Endothelial cell (in vitro differentiated cells): Measurements from ENCODE around the gene RUVBL1. TPM values are rescaled to one million over a fixed set of nuclear protein-coding genes. Genes with fewer than 3 reads are reported as not detected.

Experiments used
- DNase-seq: peaks from one replicate; pipeline ENCODE4 v3.0.0; 2021; ENCODE audit warnings: low spot score
- H3K27ac Mint-ChIP-seq: one replicate; pipeline ENCODE4 v1.8.0; 2021; ENCODE audit warnings: mixed read lengths, inconsistent platforms; ENCODE audit not compliant: unreplicated experiment
- H3K27me3 Mint-ChIP-seq: one replicate; pipeline ENCODE4 v1.8.0; 2021; ENCODE audit warnings: mild to moderate bottlenecking, moderate library complexity, mixed read lengths, inconsistent platforms; ENCODE audit not compliant: unreplicated experiment
- H3K36me3 Mint-ChIP-seq: one replicate; pipeline ENCODE4 v1.8.0; 2021; ENCODE audit warnings: mild to moderate bottlenecking, low read depth, mixed read lengths, inconsistent platforms; ENCODE audit not compliant: unreplicated experiment
- H3K4me1 Mint-ChIP-seq: one replicate; pipeline ENCODE4 v1.8.0; 2021; ENCODE audit warnings: mild to moderate bottlenecking, mixed read lengths, inconsistent platforms; ENCODE audit not compliant: unreplicated experiment
- H3K4me3 Mint-ChIP-seq: one replicate; pipeline ENCODE4 v1.8.0; 2021; ENCODE audit warnings: mild to moderate bottlenecking, mixed read lengths, inconsistent platforms; ENCODE audit not compliant: unreplicated experiment
- H3K9me3 Mint-ChIP-seq: one replicate; pipeline ENCODE4 v1.8.0; 2021; ENCODE audit warnings: mixed read lengths, inconsistent platforms; ENCODE audit not compliant: unreplicated experiment
- total RNA-seq: library from RNA; stranded (reverse); fragmentation: NEBNext Ultra II Directional; extraction: Animal tissue kit (Norgen Biotek cat#: 25700); gene quantifications from one replicate; pipeline ENCODE4 v1.2.1, GENCODE V29; 2021; ENCODE audit not compliant: unreplicated experiment
- TF ChIP-seq, protein P1 (sequence below): fragments of 200-600 bp; sonication (generic); IDR thresholded peaks from one replicate; pipeline ENCODE4 v1.5.0; 2021; ENCODE audit warnings: antibody characterized with exemption; ENCODE audit not compliant: unreplicated experiment

RUVBL1 gene
- total RNA-seq, 1 donor from 2014 or later: 30.3 TPM

DNA sequence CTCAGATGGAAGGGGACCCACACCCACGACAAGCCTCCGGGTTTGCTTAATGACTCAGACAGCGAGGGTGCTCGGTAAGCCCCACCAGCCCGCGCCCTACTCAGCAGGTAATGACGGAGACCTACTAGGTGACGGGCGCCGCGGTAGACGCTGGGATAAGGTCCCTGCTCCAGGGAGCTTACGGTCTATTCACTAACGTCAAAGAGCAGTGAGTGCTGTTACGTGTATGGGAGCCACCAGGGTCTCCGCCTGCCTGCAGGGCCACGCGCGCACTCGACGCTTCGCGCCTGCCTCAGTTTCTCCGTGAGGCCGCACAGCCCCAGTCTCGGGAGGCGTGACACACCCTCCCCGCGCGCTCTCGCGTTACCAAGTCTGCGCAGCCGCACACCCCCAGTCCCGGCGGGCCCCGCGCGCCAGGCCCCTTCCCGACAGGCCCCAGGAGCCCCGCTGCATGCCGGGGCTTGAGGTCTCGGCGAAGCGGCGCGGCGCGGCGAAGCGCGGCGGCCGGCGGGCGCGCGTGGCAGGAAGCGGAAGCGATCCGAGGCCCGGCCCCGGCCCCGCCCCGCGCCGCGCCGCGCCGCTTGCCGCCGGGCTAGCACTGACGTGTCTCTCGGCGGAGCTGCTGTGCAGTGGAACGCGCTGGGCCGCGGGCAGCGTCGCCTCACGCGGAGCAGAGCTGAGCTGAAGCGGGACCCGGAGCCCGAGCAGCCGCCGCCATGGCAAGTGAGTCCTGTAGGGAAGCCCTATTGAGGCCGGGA, 71.6 kb downstream of the RUVBL1 start, which contains the start of gene SEC61A1:
Gene SEC61A1 (plus strand): TSS at position 601 of the 758 bp plus-strand sequence. CDS start 116 bp downstream, at position 717.
- H3K27me3 Mint-ChIP-seq: peaks cover 14% of the 10 kb centered on the region
- H3K36me3 Mint-ChIP-seq: peaks cover 16% of the 10 kb centered on the region
- H3K4me1 Mint-ChIP-seq: peaks cover 36% of the 10 kb centered on the region
- DNase-seq: peak; percentile 98
- H3K9me3 Mint-ChIP-seq: no peaks in the 10 kb centered on the region
- TF ChIP-seq, protein P1, sequence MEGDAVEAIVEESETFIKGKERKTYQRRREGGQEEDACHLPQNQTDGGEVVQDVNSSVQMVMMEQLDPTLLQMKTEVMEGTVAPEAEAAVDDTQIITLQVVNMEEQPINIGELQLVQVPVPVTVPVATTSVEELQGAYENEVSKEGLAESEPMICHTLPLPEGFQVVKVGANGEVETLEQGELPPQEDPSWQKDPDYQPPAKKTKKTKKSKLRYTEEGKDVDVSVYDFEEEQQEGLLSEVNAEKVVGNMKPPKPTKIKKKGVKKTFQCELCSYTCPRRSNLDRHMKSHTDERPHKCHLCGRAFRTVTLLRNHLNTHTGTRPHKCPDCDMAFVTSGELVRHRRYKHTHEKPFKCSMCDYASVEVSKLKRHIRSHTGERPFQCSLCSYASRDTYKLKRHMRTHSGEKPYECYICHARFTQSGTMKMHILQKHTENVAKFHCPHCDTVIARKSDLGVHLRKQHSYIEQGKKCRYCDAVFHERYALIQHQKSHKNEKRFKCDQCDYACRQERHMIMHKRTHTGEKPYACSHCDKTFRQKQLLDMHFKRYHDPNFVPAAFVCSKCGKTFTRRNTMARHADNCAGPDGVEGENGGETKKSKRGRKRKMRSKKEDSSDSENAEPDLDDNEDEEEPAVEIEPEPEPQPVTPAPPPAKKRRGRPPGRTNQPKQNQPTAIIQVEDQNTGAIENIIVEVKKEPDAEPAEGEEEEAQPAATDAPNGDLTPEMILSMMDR: no peak
- peak within 1 kb of the TSS; percentile 98 for H3K27ac Mint-ChIP-seq
- H3K4me3 Mint-ChIP-seq: peak within 1 kb of the TSS; percentile 98

DNA sequence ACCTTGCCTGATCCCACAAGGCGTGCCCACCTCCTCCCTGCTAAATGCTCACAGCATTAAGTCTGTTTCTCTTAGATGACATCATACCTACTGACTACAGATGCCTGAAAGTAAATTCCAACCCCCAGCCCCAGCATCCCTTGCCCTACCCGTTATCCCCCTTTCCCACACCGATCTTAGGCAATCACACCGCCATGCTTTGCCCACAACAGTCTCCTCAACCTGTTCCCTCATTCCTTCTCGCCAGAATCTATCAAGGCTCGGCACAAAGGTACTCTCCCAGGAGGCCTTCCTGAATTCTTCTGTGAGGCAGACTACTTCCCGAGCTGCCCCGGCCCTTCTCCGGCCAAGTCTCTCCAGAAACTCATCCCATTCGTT, 72.2 kb downstream of the RUVBL1 start:
- peaks cover 15% of the 10 kb centered on the region for H3K36me3 Mint-ChIP-seq
- DNase-seq: no peak
- TF ChIP-seq, protein P1: no peak
- H3K4me3 Mint-ChIP-seq: peak overlapping the region; percentile 98
- no peaks in the 10 kb centered on the region for H3K9me3 Mint-ChIP-seq
- H3K4me1 Mint-ChIP-seq: peaks cover 36% of the 10 kb centered on the region
- H3K27ac Mint-ChIP-seq: peak overlapping the region; percentile 98
- H3K27me3 Mint-ChIP-seq: peaks cover 14% of the 10 kb centered on the region

DNA sequence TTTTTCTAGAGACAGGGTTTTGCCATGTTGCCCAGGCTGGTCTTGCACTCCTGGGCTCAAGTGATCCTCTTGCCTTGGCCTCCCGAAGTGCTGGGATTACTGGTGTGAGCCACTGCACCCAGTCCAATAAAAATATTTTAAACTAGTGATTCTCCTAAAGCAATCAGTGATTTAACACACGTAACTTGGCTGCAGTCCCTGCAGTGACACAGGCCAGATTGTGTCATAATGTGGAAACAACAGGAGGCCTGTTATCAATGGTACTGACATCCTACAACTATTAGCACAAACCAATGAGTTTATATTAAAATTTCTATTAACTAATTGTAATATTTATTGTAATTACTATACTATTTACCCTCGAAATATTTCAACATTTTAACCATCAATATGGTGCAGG, 73.0 kb downstream of the RUVBL1 start:
- Mint-ChIP-seq H3K4me3 (peak overlapping the region; percentile 98), H3K9me3 (no peaks in the 10 kb centered on the region), H3K4me1 (peaks cover 36% of the 10 kb centered on the region), H3K36me3 (peaks cover 15% of the 10 kb centered on the region), H3K27me3 (peaks cover 18% of the 10 kb centered on the region), H3K27ac (no peak overlapping the region)
- DNase-seq: no peak
- TF ChIP-seq, protein P1: no peak

DNA sequence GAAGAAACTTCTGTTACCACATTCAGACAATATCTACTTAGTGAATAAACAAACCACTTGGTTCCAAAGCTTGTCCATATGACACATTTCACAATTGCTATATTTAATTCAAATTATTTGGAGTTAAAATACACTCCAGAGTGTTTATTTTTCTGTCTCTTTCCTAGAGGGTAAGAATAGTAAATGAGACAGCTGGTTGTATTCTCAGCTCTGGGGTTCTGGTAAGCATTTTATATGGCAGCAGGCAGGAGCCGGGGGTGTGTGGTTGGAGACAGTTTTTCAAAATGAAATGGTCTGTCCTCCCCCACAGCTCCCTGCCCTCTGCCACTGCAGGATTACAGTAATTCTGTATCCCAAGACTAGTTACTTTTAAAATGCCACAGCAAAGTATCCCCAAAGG, 82.3 kb downstream of the RUVBL1 start:
- no peak overlapping the region for H3K4me3 Mint-ChIP-seq
- TF ChIP-seq, protein P1: no peak
- H3K27me3 Mint-ChIP-seq: peaks cover 4% of the 10 kb centered on the region
- no peaks in the 10 kb centered on the region for H3K36me3 Mint-ChIP-seq
- DNase-seq: no peak
- no peak overlapping the region for H3K27ac Mint-ChIP-seq
- no peaks in the 10 kb centered on the region for H3K9me3 Mint-ChIP-seq
- no peaks in the 10 kb centered on the region for H3K4me1 Mint-ChIP-seq

DNA sequence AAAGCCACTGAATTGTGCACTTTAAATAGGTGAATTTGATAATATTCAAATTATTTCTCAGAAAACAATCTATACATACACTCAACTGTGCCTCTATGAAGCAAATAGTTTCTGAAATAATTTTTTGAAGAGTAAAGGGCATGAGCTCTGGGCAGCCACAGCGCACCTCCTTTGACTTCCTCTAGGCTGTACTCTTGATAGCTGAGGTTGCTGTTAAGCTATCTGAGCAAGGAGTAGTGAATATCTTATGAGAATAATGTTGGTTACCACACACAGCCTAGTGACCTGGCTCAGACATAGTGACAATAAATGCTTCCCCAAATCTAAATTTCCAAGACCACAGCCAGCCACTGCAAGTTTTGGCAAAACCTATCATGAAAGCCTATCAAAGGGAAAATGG, 83.0 kb downstream of the RUVBL1 start:
- Mint-ChIP-seq H3K4me3 (no peak overlapping the region), H3K27me3 (peaks cover under 1% of the 10 kb centered on the region), H3K27ac (no peak overlapping the region), H3K4me1 (peaks cover under 1% of the 10 kb centered on the region), H3K9me3 (no peaks in the 10 kb centered on the region), H3K36me3 (no peaks in the 10 kb centered on the region)
- no peak for DNase-seq
- TF ChIP-seq, protein P1: no peak
